Measurements from ENCODE around the gene GRAPL.
"Not testable (repeated sequence)": the region's sequence is repeated elsewhere in the genome, so short reads cannot be mapped to it uniquely, and the experiment has no call there.

- TF ChIP-seq, protein P1, sequence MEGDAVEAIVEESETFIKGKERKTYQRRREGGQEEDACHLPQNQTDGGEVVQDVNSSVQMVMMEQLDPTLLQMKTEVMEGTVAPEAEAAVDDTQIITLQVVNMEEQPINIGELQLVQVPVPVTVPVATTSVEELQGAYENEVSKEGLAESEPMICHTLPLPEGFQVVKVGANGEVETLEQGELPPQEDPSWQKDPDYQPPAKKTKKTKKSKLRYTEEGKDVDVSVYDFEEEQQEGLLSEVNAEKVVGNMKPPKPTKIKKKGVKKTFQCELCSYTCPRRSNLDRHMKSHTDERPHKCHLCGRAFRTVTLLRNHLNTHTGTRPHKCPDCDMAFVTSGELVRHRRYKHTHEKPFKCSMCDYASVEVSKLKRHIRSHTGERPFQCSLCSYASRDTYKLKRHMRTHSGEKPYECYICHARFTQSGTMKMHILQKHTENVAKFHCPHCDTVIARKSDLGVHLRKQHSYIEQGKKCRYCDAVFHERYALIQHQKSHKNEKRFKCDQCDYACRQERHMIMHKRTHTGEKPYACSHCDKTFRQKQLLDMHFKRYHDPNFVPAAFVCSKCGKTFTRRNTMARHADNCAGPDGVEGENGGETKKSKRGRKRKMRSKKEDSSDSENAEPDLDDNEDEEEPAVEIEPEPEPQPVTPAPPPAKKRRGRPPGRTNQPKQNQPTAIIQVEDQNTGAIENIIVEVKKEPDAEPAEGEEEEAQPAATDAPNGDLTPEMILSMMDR (IDR thresholded peaks at IDR 0.05): not testable (repeated sequence)
- not testable (repeated sequence) for TF ChIP-seq POLR2A (IDR thresholded peaks at IDR 0.05)
Measured at GRCh38 chr17:19158478-19158877, 31.1 kb downstream of the GRAPL start.
